ENCODE data around the gene RAVER2.
"Not testable (repeated sequence)": the region's sequence is repeated elsewhere in the genome, so short reads cannot be mapped to it uniquely, and the experiment has no call there.

The RAVER2 gene

DNA sequence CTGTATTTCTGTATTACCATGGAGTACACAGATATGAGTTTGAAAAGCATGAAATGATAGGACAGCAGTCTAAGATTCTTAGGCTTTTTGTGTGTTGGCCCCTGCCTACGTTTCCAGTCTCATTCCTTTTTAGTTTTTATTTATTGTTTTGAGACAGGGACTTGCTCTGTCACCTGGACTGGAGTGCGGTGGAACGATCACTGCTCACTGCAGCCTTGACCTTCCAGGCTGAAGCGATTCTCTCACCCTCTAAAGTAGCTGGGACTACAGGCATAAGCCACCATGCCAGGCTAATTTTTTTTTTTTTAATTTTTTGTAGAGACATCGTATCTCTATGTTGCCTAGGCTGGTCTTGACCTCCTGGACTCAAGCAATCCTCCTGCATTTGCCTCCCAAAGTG lies 3.8 kb downstream of the RAVER2 start:
- DNase-seq, result no peak

DNA sequence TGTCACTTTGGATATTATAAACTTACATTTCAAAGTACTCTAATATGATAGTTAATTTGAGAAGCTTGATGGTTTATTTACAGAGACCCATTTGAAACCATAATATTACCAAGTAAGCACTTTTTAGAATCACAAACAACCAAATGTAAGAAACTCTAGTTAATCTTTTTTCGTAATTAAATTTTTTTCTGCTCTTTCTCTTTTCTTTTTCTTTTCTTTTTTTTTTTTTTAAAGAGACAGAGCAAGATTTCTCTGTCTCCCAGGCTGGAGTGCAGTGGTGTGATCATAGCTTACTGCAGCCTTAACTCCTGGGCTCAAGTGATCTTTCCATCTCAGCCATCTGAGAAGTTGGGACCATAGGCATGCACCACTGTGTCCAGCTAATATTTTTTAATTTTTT lies 5.2 kb downstream of the RAVER2 start:
- DNase-seq, result no peak

DNA sequence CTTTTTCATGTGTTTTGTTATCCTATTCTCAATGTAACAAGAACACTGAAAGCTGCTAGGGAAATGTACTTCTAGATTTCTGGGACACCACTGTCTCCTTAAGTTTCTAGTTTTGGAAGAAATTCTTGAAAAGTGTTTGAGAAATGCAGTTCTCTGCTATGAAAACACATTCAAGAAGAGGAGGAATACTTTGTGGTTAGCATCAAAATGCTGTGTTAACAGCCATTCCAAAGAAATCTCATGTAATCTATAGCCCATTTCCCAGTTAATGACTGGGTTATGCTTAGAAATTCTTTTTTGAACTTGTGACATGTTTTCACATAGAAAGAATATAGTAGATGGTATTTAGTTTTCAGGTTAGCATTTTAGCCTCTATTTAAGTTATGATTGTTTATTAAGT lies 6.0 kb downstream of the RAVER2 start:
- DNase-seq, result no peak

DNA sequence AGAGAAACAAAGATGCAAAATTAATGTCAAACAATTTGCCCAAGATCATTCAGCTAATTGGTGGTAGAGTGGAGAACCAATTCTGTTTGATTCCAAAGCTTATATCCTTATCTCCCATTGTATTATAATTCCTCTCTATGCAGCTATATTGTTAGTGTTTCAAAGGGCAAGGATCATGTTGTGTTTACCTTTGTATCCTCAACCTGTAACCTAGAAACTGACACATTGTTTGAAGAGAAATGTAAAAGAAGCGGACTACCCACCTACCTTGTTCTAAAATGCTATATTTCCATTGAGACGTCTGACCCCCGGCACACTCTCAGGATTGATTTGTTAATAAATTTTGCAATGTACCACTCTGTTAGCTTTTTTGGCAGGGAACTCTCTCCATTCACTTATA lies 9.3 kb downstream of the RAVER2 start:
- DNase-seq, result no peak

DNA sequence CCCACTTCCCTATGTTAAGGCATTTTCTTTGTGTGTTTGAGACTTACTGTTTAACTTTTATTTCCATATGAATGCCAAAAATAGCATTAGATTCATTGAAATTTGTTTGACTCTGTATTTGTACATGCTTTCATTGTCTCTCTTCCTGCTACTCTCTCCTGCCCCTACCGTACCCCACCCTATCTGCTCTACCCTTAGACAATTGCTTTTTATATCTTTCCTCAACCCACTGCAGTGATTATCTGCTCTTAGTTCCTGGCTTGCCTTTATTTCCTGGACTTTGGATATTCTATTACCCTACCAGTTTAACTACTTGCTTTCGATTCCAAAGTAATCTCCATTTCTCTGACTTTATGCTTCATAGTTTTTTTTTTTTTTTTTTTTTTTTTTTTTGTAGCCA lies 10.5 kb downstream of the RAVER2 start:
- no peak for DNase-seq

DNA sequence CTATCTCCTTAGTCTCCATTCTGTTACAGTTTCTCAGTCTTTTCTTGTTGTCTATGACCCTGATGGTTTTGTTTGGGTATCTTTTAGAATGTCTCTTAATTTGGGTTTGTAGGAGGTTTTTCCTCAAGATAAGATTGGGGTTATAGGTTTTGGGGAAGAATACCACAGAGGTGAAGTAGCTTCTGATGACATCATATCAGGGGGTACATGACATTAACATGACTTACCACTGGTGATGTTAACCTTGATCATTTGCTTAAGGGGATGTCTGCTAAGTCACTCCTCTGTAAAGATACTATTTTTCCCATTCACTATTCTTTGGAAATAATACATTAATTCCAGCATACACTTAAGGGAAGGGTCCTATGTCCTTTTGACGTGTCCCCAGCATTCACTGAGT lies 11.9 kb downstream of the RAVER2 start:
- no peak for DNase-seq

DNA sequence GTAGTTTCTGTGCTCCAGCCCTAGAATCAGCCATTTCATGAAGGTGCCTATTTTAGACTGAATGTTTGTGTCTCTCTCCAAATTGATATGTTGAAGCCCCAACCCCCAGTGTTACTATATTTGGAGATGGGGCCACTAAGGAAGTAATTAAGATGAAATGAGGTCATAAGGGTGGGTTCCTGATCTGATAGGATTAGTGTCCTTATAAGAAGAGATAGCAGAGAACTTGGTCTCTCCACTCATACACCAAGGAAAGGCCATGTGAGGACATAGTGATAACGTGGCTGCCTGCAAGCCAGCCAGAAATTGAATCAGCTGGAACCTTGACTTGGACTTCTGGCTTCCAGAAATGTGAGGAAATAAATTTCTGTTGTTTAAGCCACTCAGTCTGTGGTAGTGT lies 12.3 kb downstream of the RAVER2 start:
- DNase-seq, result no peak

DNA sequence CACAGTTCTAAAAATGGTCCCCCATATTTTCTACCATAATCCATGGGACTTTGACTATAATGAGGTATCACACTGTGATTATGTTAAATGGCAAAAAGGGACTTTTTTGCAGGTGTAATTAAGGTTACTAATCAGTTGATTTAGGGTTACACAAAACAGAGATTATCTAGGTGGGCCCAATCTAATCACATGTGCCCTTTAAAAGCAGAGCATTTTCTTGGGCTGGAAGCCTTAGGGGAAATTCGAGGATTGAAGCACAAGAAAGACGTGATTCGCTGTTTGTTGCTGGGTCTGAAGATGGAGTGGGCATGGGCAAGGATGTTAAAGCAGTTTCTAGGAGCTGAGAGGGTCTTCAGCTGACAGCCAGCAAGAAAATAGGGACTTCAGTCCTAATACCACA lies 13.4 kb downstream of the RAVER2 start:
- no peak for DNase-seq

DNA sequence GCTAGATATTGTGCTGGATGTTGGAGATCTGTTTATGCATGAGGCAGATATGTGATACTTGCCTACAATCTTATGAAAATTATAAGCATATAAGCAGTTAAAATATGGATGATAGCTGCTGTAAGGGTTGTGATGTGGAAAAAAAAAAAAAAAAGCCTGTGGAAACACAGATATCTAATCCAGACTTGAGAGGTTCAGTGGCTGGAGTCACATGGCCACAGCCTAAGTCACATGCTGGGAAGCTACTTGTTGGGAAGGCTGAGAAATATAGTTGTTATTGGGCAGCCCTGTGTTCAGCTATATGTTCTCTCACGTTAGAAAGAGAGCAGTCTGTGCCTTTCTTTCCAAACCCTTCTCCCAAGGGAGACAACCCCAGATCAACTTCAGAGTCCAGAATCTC lies 15.1 kb downstream of the RAVER2 start:
- DNase-seq, result no peak

DNA sequence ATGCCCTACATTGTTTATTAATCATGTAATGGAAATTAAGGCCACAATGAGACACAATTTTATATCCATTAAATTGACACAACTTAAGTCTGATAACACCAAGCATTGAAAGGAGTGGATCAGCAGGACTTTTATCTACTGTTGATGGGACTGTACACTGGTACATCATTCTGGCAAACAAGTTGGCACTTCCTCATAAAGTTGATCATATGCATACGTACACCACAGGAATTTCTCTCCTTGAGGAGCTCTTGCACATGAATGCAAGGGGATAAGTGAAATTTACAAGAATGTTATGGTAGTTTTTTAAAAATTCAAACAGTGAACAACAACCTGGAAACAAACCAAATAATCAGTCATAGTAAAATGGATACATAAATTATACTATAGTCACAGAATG lies 20.1 kb downstream of the RAVER2 start:
- DNase-seq, result no peak

DNA sequence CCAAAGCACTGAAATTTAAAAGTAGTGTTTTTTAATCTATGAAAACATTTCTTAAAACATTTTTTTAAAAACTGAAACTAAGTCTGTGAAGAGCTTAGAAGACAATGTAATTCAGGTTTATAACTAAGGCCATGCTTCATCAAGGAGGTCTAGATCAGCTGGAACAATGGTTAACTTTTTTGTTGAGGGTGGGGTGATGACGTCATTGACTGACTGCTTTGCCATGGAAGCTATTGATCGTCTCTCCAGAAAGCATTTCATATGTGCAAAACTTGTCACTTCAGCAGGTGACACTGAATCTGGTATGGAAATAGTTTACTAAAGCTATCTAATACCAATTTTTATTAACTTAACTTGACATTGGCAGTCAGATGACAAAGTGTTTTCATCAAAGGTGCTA lies 21.0 kb downstream of the RAVER2 start:
- no peak for DNase-seq

DNA sequence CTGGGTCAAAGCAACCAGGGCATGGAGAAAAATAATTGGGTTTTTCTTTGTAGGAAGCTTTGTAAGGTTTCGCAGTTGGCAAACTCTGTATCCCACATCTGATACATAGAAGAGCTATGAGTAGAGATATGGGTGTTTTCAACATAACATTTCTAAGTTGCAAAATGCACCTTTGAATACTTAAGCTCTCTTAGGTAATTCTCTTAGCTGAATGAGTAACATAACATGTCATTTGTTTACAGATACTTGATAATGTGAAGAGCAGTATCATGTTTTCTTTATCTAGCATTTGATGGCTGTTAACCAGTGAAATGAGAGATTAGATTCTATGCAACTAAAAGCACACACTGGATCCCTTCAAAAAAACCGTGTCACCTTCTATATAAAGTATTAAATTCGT lies 21.6 kb downstream of the RAVER2 start:
- DNase-seq, result no peak

DNA sequence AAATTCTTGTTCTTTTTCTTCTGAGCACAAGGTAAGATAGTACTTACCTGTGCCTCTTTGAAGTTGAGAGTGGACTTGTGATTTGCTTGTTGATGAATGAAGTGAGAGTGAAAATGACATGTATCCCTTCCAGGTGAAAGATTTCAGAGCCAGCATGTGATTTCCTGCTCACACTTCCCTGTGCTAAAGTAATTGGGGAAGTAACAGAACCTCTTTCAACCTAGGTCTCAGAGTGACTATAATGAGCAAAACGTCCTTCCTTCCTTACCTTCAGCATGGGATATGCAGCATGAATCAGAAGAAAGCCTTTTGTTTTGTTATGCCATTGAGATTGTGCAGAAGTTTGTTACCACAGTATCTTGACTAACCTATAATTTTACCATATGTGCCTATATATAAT lies 24.6 kb downstream of the RAVER2 start:
- no peak for DNase-seq

DNA sequence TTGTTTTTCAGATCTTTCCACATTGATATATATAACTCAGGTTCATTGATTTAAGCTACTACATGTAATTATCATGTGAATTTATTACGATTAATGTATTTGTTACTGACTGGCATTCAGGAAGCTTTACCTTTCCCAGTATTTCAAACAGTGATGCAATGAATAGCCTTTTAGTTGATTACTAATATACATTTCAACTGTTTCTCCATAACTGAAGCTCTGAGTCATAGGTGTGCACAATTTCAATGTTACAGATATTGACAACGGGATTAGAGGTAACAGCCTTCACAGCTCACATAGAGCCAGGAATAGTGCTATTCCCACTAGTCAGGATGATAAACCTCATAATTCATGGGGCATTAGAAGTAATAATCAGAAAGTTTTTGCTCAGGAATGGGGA lies 25.1 kb downstream of the RAVER2 start:
- DNase-seq, result no peak

DNA sequence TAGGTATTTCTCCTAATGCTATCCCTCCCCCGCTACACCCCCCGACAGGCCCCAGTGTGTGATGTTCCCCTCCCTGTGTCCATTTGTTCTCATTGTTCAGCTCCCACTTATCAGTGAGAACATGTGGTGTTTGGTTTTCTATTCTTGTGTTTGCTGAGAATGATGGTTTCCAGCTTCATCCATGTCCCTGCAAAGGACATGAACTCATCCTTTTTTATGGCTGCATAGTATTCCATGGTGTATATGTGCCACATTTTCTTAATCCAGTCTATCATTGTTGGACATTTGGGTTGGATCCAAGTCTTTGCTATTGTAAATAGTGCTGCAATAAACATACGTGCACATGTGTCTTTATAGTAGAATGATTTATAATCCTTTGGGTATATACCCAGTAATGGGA lies 28.4 kb downstream of the RAVER2 start:
- not testable (repeated sequence) for DNase-seq

DNA sequence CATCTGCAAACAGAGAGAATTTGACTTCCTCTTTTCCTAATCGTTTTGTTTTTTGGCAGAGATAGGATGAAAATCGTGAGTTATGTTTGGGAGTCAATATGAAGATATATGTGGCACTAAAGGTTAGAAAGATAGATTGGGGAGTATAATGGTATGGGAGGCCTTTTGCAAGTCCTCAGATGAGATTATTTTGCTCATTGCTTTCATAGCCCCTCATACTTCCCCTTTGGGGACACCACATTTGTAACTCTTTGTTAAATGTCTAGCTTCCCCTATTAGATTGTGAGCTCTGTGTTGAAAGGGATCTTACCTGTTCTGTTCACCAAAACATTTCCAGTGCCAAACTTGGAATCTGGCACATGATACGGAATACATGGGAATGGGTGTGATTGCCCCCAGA lies 30.2 kb downstream of the RAVER2 start:
- no peak for DNase-seq

DNA sequence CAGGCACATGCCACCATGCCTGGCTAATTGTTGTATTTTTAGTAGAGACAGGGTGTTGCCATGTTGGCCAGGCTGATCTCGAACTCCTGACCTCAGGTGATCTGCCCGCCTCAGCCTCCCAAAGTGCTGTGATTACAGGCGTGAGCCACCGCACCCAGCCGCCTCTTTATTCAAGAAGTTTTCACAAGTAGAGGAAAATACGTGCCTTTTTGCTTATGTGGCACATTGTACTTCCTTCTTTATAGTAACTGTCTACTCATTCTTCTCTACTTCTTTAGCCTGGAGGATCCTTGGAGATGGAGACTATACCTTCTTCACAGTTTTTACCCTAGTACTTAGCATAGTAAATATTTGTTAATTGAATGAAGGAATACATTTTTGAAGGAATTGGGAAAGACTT lies 37.2 kb downstream of the RAVER2 start:
- DNase-seq, result not testable (repeated sequence)

DNA sequence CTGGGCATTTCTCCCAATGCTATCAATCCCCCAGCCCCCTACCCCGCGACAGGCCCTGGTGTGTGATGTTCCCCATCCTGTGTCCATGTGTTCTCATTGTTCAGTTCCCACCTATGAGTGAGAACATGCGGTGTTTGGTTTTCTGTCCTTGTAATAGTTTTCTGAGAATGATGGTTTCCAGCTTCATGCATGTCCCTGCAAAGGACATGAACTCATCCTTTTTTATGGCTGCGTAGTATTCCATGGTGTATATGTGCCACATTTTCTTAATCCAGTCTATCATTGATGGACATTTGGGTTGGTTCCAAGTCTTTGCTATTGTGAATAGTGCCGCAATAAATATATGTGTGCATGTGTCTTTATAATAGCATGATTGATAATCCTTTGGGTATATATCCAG lies 38.0 kb downstream of the RAVER2 start:
- not testable (repeated sequence) for DNase-seq

DNA sequence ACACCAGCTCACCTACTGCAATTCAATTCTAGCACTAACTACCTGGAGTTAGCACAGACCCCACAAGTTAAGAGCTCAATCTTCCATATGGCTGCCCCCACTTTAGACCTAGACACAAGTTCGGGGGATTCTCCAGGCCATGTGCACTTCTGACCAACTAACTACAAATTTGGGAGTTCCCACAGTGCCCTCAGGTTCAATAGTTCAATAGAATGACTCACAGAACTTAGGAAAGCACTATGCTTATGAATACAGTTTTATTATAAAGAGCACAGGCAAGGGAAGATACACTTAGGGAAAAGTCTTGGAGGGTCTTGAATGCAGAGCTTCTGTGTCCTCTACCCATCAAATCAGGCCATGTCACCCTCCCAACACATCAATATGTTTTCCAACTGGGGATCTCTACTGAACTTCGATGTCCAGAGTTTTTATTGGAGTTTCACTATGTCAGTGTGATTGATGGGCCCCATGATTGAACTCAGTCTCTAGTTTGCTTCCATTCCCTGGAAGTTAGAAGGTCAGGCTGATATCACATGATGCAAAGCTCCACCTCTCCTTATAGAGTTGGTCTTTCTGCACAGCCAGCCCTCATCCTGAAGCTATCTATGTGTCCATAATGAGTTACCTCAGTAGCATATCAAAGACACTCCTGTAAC lies 46.1 kb downstream of the RAVER2 start:
- DNase-seq, result no peak

DNA sequence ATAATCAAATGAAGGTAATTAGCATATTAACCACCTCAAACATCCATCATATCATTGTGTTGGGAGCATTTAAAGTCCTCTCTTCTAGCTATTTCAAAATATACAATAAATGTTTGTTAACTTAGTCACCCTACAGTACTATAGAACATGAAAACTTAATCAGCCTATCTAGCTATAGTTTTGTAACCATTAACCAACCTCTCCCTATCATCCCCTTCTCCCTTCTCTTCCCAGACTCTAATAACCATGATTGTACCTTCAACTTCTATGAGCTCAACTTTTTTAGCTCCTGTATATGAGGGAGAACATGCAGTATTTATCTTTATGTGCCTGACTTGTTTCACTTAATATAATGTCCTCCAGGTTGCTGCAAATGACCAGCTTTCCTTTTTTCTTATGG lies 54.0 kb downstream of the RAVER2 start:
- DNase-seq, result no peak

DNA sequence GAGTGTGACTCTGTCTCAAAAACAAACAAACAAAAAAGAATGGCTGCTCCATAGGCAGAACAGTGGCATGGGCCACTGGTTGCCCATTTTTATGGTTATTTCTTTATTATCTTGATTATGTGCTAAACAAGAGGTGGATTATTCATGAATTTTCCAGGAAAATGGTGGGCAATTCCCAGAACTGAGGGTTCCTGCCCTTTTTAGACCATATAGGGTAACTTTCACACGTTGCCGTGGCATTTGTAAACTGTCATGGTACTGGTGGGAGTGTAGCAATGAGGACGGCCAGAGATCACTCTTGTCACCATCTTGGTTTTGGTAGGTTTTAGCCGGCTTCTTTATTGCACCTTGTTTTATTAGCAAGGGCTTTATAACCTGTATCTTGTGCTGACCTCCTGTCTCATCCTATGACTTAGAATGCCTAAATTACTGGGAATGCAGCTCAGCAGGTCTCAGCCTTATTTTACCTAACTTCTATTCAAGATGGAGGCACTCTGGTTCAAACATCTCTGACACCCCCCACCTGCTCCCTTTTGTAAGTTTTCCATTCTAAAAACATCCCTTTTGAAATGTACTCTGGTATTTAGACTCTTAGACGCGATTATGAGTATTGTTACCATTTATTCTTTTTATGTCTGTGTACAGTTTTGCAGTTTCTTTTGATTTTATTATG lies 57.1 kb downstream of the RAVER2 start:
- no peak for DNase-seq

DNA sequence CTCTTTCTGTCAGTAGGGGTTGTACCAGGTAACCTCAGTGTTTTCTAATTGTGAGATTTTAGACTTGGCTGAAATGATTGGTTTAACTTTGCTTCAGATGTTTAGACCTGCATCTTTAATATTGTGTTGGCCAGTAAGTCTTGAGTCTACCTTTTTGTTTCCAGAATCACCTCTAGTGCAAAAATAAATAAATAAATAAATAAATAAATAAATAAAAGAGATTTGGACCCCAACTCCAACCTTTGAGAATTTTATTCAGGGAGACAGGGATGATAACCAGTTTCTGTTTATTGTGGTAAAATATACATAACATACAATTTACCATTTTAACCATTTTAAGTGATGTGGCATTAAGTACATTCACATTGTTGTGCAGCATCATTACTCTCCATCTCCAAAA lies 64.4 kb downstream of the RAVER2 start:
- no peak for DNase-seq

DNA sequence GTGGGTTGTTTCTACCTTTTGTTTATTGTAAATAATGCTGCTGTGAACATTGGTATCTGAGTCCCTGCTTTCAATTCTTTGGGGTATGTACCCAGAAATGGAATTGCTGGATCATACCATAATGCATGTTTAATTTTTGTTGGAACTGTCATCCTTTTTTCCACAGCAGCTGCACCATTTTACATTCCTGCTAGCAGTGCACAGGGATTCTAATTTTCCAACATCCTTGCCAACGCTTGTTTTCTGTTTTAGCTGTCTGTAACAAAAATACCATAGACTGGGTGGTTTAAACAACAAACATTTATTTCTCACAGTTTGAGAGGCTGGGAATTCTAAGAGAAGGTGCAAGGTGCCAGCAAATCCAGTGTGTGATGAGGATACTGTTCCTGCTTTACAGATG lies 65.1 kb downstream of the RAVER2 start:
- no peak for DNase-seq

DNA sequence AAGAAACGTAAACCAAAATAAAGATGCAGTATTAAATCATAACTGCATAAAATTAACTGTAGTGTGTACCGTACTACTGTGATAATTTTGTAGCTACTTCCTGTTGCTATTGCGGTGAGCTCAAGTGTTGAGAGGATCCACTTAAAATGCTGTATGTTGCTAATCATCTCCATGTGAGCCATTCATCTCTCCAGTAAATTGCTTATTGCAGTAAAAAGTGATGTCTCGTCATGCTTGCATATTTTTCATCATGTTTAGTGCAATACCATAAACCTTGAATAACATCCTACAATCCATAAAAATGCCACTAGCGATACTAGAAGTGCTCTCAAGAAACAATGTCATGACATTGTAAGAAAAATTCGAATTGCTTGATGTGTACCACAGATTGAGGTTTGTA lies 66.3 kb downstream of the RAVER2 start:
- DNase-seq, result no peak

DNA sequence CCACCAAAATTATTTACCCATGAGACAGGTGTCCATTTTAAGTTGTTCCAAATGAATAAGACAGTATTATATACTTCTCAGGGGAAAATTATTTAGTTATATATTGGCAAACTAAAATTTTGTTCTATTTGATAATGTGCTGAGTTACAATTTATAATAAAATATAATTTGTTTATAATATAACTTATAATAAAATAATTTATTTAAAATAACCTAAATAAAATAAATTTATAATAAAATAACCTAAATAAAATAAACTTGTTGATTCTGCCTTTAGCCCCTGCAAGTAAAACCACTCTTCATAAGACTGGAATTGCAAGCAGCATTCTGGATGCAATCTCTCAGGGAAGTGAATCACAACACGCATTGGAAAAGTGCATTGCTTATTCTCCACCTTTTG lies 69.6 kb downstream of the RAVER2 start:
- DNase-seq, result no peak
